Smooth muscle cell (in vitro differentiated cells): ENCODE data around the gene NEU3. TPM values are rescaled to one million over a fixed set of nuclear protein-coding genes. Genes with fewer than 3 reads are reported as not detected.
A peak's percentile ranks its signal among the peaks of the same experiment; 100 is the strongest.

ENCODE experiments used
- DNase-seq: peaks from one replicate; lab custom pipeline; 2025; ENCODE audit not compliant: unreplicated experiment; lab: John Stamatoyannopoulos, UW
- H2AFZ ChIP-seq: fragments of 200-600 bp; sonication (generic); 2 replicates; pipeline ENCODE4 v1.6.0; 2016; ENCODE audit warnings: antibody characterized with exemption, low read depth, mild to moderate bottlenecking
- H3F3A ChIP-seq: fragments of 200-600 bp; sonication (generic); 2 replicates; pipeline ENCODE4 v1.6.0; 2017; ENCODE audit warnings: antibody characterized with exemption, low read depth
- H3K27ac ChIP-seq: fragments of 200-600 bp; sonication (generic); 2 replicates; pipeline ENCODE4 v1.5.1; 2016; ENCODE audit warnings: low read depth, mild to moderate bottlenecking
- H3K27me3 ChIP-seq: fragments of 200-600 bp; sonication (generic); 2 replicates; pipeline ENCODE4 v1.6.1; 2016; ENCODE audit warnings: low read depth, mild to moderate bottlenecking
- H3K36me3 ChIP-seq: fragments of 200-600 bp; sonication (generic); 2 replicates; pipeline ENCODE4 v1.5.1; 2016; ENCODE audit warnings: low read depth
- H3K4me1 ChIP-seq: fragments of 200-600 bp; sonication (generic); 2 replicates; pipeline ENCODE4 v1.5.1; 2016; ENCODE audit warnings: low read depth
- H3K4me2 ChIP-seq: fragments of 200-600 bp; sonication (generic); 2 replicates; pipeline ENCODE4 v1.6.0; 2016; ENCODE audit warnings: mild to moderate bottlenecking
- H3K4me3 ChIP-seq: fragments of 200-600 bp; sonication (generic); 2 replicates; pipeline ENCODE4 v1.5.1; 2016; ENCODE audit warnings: mild to moderate bottlenecking
- H3K79me2 ChIP-seq: fragments of 200-600 bp; sonication (generic); 2 replicates; pipeline ENCODE4 v1.6.0; 2016; ENCODE audit warnings: low read depth, mild to moderate bottlenecking
- H3K9ac ChIP-seq: fragments of 200-600 bp; sonication (generic); 2 replicates; pipeline ENCODE4 v1.6.0; 2016; ENCODE audit warnings: low read depth
- H3K9me3 ChIP-seq: fragments of 200-600 bp; sonication (generic); replicated peaks from 2 replicates; pipeline ENCODE4 v1.5.1; 2016; ENCODE audit warnings: low read depth
- H4K20me1 ChIP-seq: fragments of 200-600 bp; sonication (generic); 2 replicates; pipeline ENCODE4 v1.6.0; 2016; ENCODE audit warnings: low read depth
- CTCF ChIP-seq: fragments of 200-600 bp; sonication (generic); IDR thresholded peaks from 2 replicates; pipeline ENCODE4 v1.5.1; 2017; ENCODE audit warnings: borderline replicate concordance, mild to moderate bottlenecking, antibody characterized with exemption; ENCODE audit not compliant: insufficient read depth, poor library complexity, severe bottlenecking
- WGBS: methylation state at CpG from one replicate; pipeline ENCODE4 v1.1.7; 2016; ENCODE audit warnings: low lambda C conversion rate; 5-methylcytosine and 5-hydroxymethylcytosine counted together
- polyA plus RNA-seq: library from polyadenylated mRNA; unstranded; fragments of >200 nt; fragmentation: Nextera tagmentation; extraction: Ambion mirVana; gene quantifications from 2 replicates; pipeline ENCODE4 v1.2.1, GENCODE V29; 2016
- total RNA-seq: library from RNA; depleted of rRNA; stranded (reverse); fragments of >200 nt; gene quantifications from 2 replicates; pipeline ENCODE4 v1.2.3, GENCODE V29; 2014

The NEU3 gene
- total and polyA plus RNA-seq, 2 experiments from 2014 or later: 3.9 to 5.0 TPM

GRCh38 chr11:74948546-74948897, 40.2 kb upstream of the NEU3 start:
- Histone ChIP-seq H3K4me1 (peaks cover 19% of the 10 kb centered on the region), H3K27ac (peak overlapping the region; percentile 90), H3K27me3 (no peaks in the 10 kb centered on the region), H2AFZ (peak overlapping the region; percentile 99), H4K20me1 (peaks cover 36% of the 10 kb centered on the region), H3K9me3 (no peaks in the 10 kb centered on the region), H3K4me3 (peak overlapping the region; percentile 96), H3K9ac (peak overlapping the region; percentile 92), H3K36me3 (no peaks in the 10 kb centered on the region), H3K79me2 (peaks cover 50% of the 10 kb centered on the region), H3F3A (no peaks in the 10 kb centered on the region), H3K4me2 (peak overlapping the region; percentile 97)
- WGBS: 3% methylated on average over 9 of the region's 9 CpGs
- no peak for TF ChIP-seq CTCF
- DNase-seq: no peak

- Histone ChIP-seq H3K36me3 (no peaks in the 10 kb centered on the region), H3F3A (no peaks in the 10 kb centered on the region)
Observed at GRCh38 chr11:74948898-74949752, 39.6 kb upstream of the NEU3 start, which contains the start of the genes SPCS2 and XRRA1. Gene SPCS2, plus strand, starts transcription at chr11:74949266. Its CDS starts 20 bp downstream, at chr11:74949286. Gene XRRA1, minus strand, starts transcription at chr11:74949091. Its CDS starts 8,213 bp downstream, at chr11:74940878.

GRCh38 chr11:74949753-74950137, 39.0 kb upstream of the NEU3 start:
- peak overlapping the region; percentile 96 for H3K4me3 ChIP-seq
- H3K27ac ChIP-seq: peak overlapping the region; percentile 90
- H3K4me1 ChIP-seq: peaks cover 19% of the 10 kb centered on the region
- H3F3A ChIP-seq: no peaks in the 10 kb centered on the region
- H3K9ac ChIP-seq: peak overlapping the region; percentile 97
- TF ChIP-seq CTCF: no peak
- no peaks in the 10 kb centered on the region for H3K9me3 ChIP-seq
- H4K20me1 ChIP-seq: peaks cover 48% of the 10 kb centered on the region
- H3K4me2 ChIP-seq: peak overlapping the region; percentile 97
- H3K36me3 ChIP-seq: peaks cover 3% of the 10 kb centered on the region
- H2AFZ ChIP-seq: peak overlapping the region; percentile 75
- WGBS: 3% methylated on average over 6 of the region's 6 CpGs
- H3K79me2 ChIP-seq: peaks cover 62% of the 10 kb centered on the region
- DNase-seq: no peak
- H3K27me3 ChIP-seq: no peaks in the 10 kb centered on the region

More at GRCh38 chr11:74948898-74949752, 39.6 kb upstream of the NEU3 start, which contains the start of the genes SPCS2 and XRRA1:
- peak within 1 kb of the TSS; percentile 96 for H3K4me3 ChIP-seq
- no peak for TF ChIP-seq CTCF
- no peaks in the 10 kb centered on the region for H3K27me3 ChIP-seq
- H3K79me2 ChIP-seq: peaks cover 56% of the 10 kb centered on the region
- H3K4me1 ChIP-seq: peaks cover 19% of the 10 kb centered on the region
- peak; percentile 86 for DNase-seq
- peaks cover 42% of the 10 kb centered on the region for H4K20me1 ChIP-seq
- H3K9me3 ChIP-seq: no peaks in the 10 kb centered on the region
- H3K4me2 ChIP-seq: peak within 1 kb of the TSS; percentile 97
- WGBS: 1% methylated on average over 66 of the region's 67 CpGs
- peak within 1 kb of the TSS; percentile 97 for H3K9ac ChIP-seq
- H2AFZ ChIP-seq: peak within 1 kb of the TSS; percentile 99
- peak within 1 kb of the TSS; percentile 90 for H3K27ac ChIP-seq
